ENCODE data around the gene ERBB2. TPM values are rescaled to one million over a fixed set of nuclear protein-coding genes. Genes with fewer than 3 reads are reported as not detected.

Gene ERBB2
- total and polyA plus RNA-seq, 4 donors, result 32.8 to 92.5 (median 49.0) TPM

GRCh38 chr17:39677542-39678339 lies 22.1 kb upstream of the ERBB2 start:
- WGBS (ENCODE audit: insufficient coverage), result 67% methylated on average over 12 of the region's 13 CpGs
- peak in 1 of 6 donors; percentile 87 for DNase-seq (ENCODE audit: low read depth in 4 of 6, low spot score in 6 of 6)
- H3K4me1 ChIP-seq (ENCODE audit: control insufficient read depth, insufficient read depth, low read length), result peaks cover 13% of the 10 kb centered on the region
- peak overlapping the region; percentile 33 for H3K27ac ChIP-seq (ENCODE audit: low read depth, low read length)
- no peaks in the 10 kb centered on the region for H3K27me3 ChIP-seq (ENCODE audit: control insufficient read depth, insufficient read depth, low read length)
- peaks cover 70% of the 10 kb centered on the region for H3K36me3 ChIP-seq (ENCODE audit: control insufficient read depth, insufficient read depth, low read length)
- H3K9me3 ChIP-seq (ENCODE audit: control insufficient read depth, insufficient read depth, low read length), result no peaks in the 10 kb centered on the region
- no peak overlapping the region for H3K4me3 ChIP-seq (ENCODE audit: low read depth, low read length)

- H3K27me3 ChIP-seq (ENCODE audit: control insufficient read depth, insufficient read depth, low read length), result no peaks in the 10 kb centered on the region
- H3K4me3 ChIP-seq (ENCODE audit: low read depth, low read length), result no peak overlapping the region
- DNase-seq (ENCODE audit: low read depth in 4 of 6, low spot score in 6 of 6), result no peak
- 87% methylated on average over 11 of the region's 13 CpGs for WGBS (ENCODE audit: insufficient coverage)
- peaks cover 69% of the 10 kb centered on the region for H3K36me3 ChIP-seq (ENCODE audit: control insufficient read depth, insufficient read depth, low read length)
- no peak overlapping the region for H3K27ac ChIP-seq (ENCODE audit: low read depth, low read length)
- no peaks in the 10 kb centered on the region for H3K9me3 ChIP-seq (ENCODE audit: control insufficient read depth, insufficient read depth, low read length)
- peaks cover 13% of the 10 kb centered on the region for H3K4me1 ChIP-seq (ENCODE audit: control insufficient read depth, insufficient read depth, low read length)
Observed at GRCh38 chr17:39678340-39679116, 21.3 kb upstream of the ERBB2 start.

- Histone ChIP-seq H3K9me3 (ENCODE audit: control insufficient read depth, insufficient read depth, low read length) (no peaks in the 10 kb centered on the region), H3K27me3 (ENCODE audit: control insufficient read depth, insufficient read depth, low read length) (no peaks in the 10 kb centered on the region), H3K36me3 (ENCODE audit: control insufficient read depth, insufficient read depth, low read length) (peaks cover 70% of the 10 kb centered on the region), H3K4me1 (ENCODE audit: control insufficient read depth, insufficient read depth, low read length) (peaks cover 13% of the 10 kb centered on the region), H3K4me3 (ENCODE audit: low read depth, low read length) (no peak overlapping the region), H3K27ac (ENCODE audit: low read depth, low read length) (no peak overlapping the region)
- 91% methylated on average over 12 of the region's 12 CpGs for WGBS (ENCODE audit: insufficient coverage)
- DNase-seq (ENCODE audit: low read depth in 4 of 6, low spot score in 6 of 6), result no peak
Observed at GRCh38 chr17:39679521-39680192, 20.2 kb upstream of the ERBB2 start.

- no peaks in the 10 kb centered on the region for H3K9me3 ChIP-seq (ENCODE audit: control insufficient read depth, insufficient read depth, low read length)
- H3K27ac ChIP-seq (ENCODE audit: low read depth, low read length), result no peak overlapping the region
- no peaks in the 10 kb centered on the region for H3K27me3 ChIP-seq (ENCODE audit: control insufficient read depth, insufficient read depth, low read length)
- peaks cover 8% of the 10 kb centered on the region for H3K4me1 ChIP-seq (ENCODE audit: control insufficient read depth, insufficient read depth, low read length)
- peaks cover 39% of the 10 kb centered on the region for H3K36me3 ChIP-seq (ENCODE audit: control insufficient read depth, insufficient read depth, low read length)
- H3K4me3 ChIP-seq (ENCODE audit: low read depth, low read length), result no peak overlapping the region
- no peak for DNase-seq (ENCODE audit: low read depth in 4 of 6, low spot score in 6 of 6)
- 98% methylated on average over 7 of the region's 9 CpGs for WGBS (ENCODE audit: insufficient coverage)
Observed at GRCh38 chr17:39683295-39683939, 16.4 kb upstream of the ERBB2 start.

GRCh38 chr17:39684369-39685192 lies 15.3 kb upstream of the ERBB2 start:
- DNase-seq (ENCODE audit: low read depth in 4 of 6, low spot score in 6 of 6), result no peak
- H3K27ac ChIP-seq (ENCODE audit: low read depth, low read length), result no peak overlapping the region
- H3K4me3 ChIP-seq (ENCODE audit: low read depth, low read length), result no peak overlapping the region
- WGBS (ENCODE audit: insufficient coverage), result 94% methylated on average over 9 of the region's 12 CpGs
- H3K27me3 ChIP-seq (ENCODE audit: control insufficient read depth, insufficient read depth, low read length), result no peaks in the 10 kb centered on the region
- H3K9me3 ChIP-seq (ENCODE audit: control insufficient read depth, insufficient read depth, low read length), result no peaks in the 10 kb centered on the region
- peaks cover 32% of the 10 kb centered on the region for H3K36me3 ChIP-seq (ENCODE audit: control insufficient read depth, insufficient read depth, low read length)
- peaks cover 14% of the 10 kb centered on the region for H3K4me1 ChIP-seq (ENCODE audit: control insufficient read depth, insufficient read depth, low read length)

GRCh38 chr17:39687101-39687545 lies 12.7 kb upstream of the ERBB2 start:
- no peak for DNase-seq (ENCODE audit: low read depth in 4 of 6, low spot score in 6 of 6)
- no peaks in the 10 kb centered on the region for H3K27me3 ChIP-seq (ENCODE audit: control insufficient read depth, insufficient read depth, low read length)
- 70% methylated on average over 5 of the region's 6 CpGs for WGBS (ENCODE audit: insufficient coverage)
- peak overlapping the region; percentile 74 for H3K4me3 ChIP-seq (ENCODE audit: low read depth, low read length)
- peak overlapping the region; percentile 94 for H3K27ac ChIP-seq (ENCODE audit: low read depth, low read length)
- H3K36me3 ChIP-seq (ENCODE audit: control insufficient read depth, insufficient read depth, low read length), result peaks cover 20% of the 10 kb centered on the region
- H3K4me1 ChIP-seq (ENCODE audit: control insufficient read depth, insufficient read depth, low read length), result peaks cover 14% of the 10 kb centered on the region
- no peaks in the 10 kb centered on the region for H3K9me3 ChIP-seq (ENCODE audit: control insufficient read depth, insufficient read depth, low read length)

GRCh38 chr17:39687546-39688474 lies 12.1 kb upstream of the ERBB2 start, which contains the start of gene PGAP3:
Gene PGAP3, minus strand, starts transcription at chr17:39688057. Its CDS starts 43 bp downstream, at chr17:39688014.
- Histone ChIP-seq H3K4me1 (ENCODE audit: control insufficient read depth, insufficient read depth, low read length) (peaks cover 14% of the 10 kb centered on the region), H3K27ac (ENCODE audit: low read depth, low read length) (peak within 1 kb of the TSS; percentile 94), H3K9me3 (ENCODE audit: control insufficient read depth, insufficient read depth, low read length) (no peaks in the 10 kb centered on the region), H3K4me3 (ENCODE audit: low read depth, low read length) (peak within 1 kb of the TSS; percentile 74), H3K36me3 (ENCODE audit: control insufficient read depth, insufficient read depth, low read length) (peaks cover 20% of the 10 kb centered on the region), H3K27me3 (ENCODE audit: control insufficient read depth, insufficient read depth, low read length) (no peaks in the 10 kb centered on the region)
- under 1% methylated on average over 31 of the region's 45 CpGs for WGBS (ENCODE audit: insufficient coverage)
- DNase-seq (ENCODE audit: low read depth in 4 of 6, low spot score in 6 of 6), result peak; percentile 83 to 98 (median 90)

- Histone ChIP-seq H3K4me3 (ENCODE audit: low read depth, low read length) (peak overlapping the region; percentile 74), H3K27me3 (ENCODE audit: control insufficient read depth, insufficient read depth, low read length) (no peaks in the 10 kb centered on the region), H3K36me3 (ENCODE audit: control insufficient read depth, insufficient read depth, low read length) (peaks cover 14% of the 10 kb centered on the region), H3K27ac (ENCODE audit: low read depth, low read length) (peak overlapping the region; percentile 94), H3K4me1 (ENCODE audit: control insufficient read depth, insufficient read depth, low read length) (peaks cover 14% of the 10 kb centered on the region), H3K9me3 (ENCODE audit: control insufficient read depth, insufficient read depth, low read length) (no peaks in the 10 kb centered on the region)
- DNase-seq (ENCODE audit: low read depth in 4 of 6, low spot score in 6 of 6), result no peak
- WGBS (ENCODE audit: insufficient coverage), result 4% methylated on average over 2 of the region's 6 CpGs
Observed at GRCh38 chr17:39688475-39688835, 11.4 kb upstream of the ERBB2 start.
